Lung (tissue), 12 donors: Measurements from ENCODE around the gene ATP6V0B. TPM values are rescaled to one million over a fixed set of nuclear protein-coding genes. Genes with fewer than 3 reads are reported as not detected.
A peak's percentile ranks its signal among the peaks of the same experiment; 100 is the strongest.

Experiments
- ATAC-seq: fragments of 200-7000 bp; cut with Tn5 transposase; one replicate; pipeline ENCODE4 v1.9.1; 2020; ENCODE audit warnings: moderate number of reproducible peaks; ENCODE audit not compliant: insufficient read depth, low FRiP score
- DNase-seq, 3 donors: peaks; one replicate each; pipeline ENCODE4 v3.0.0-alpha.2; 2013 to 2017
- H3K27ac ChIP-seq, 2 donors: one replicate each; pipeline ENCODE4 v1.5.1; 2013; ENCODE audit warnings: mild to moderate bottlenecking in 2 of 2, moderate library complexity in 2 of 2, control low read depth in 1 of 2, inconsistent platforms in 1 of 2, low read depth in 1 of 2, low read length in 1 of 2
- H3K27me3 ChIP-seq, 3 donors: one replicate each; pipeline ENCODE4 v1.5.1; 2013; ENCODE audit warnings: low read length in 2 of 3; ENCODE audit not compliant: control insufficient read depth in 3 of 3, insufficient read depth in 3 of 3
- H3K36me3 ChIP-seq, 4 donors: one replicate each; pipeline ENCODE4 v1.5.1; 2013; ENCODE audit warnings: low read length in 4 of 4, mild to moderate bottlenecking in 1 of 4, moderate library complexity in 1 of 4; ENCODE audit not compliant: control insufficient read depth in 4 of 4, insufficient read depth in 4 of 4
- H3K4me1 ChIP-seq, 5 donors: one replicate each; pipeline ENCODE4 v1.5.1; 2013; ENCODE audit warnings: low read length in 5 of 5, mild to moderate bottlenecking in 2 of 5, moderate library complexity in 1 of 5; ENCODE audit not compliant: control insufficient read depth in 5 of 5, insufficient read depth in 5 of 5
- H3K4me3 ChIP-seq: one replicate; pipeline ENCODE4 v1.5.1; 2013; ENCODE audit warnings: mild to moderate bottlenecking, control low read depth, moderate library complexity
- H3K9ac ChIP-seq, 2 donors: one replicate each; pipeline ENCODE4 v1.5.1; 2013; ENCODE audit warnings: low read length in 2 of 2, control low read depth in 1 of 2; ENCODE audit not compliant: insufficient read depth in 1 of 2
- H3K9me3 ChIP-seq, 4 donors: one replicate each; pipeline ENCODE4 v1.5.1; 2013; ENCODE audit warnings: low read length in 3 of 4, mild to moderate bottlenecking in 1 of 4, moderate library complexity in 1 of 4; ENCODE audit not compliant: control insufficient read depth in 4 of 4, insufficient read depth in 3 of 4
- CTCF ChIP-seq: IDR thresholded peaks from 2 replicates; pipeline ENCODE4 v1.5.1; 2012; ENCODE audit warnings: mild to moderate bottlenecking; ENCODE audit errors: control extremely low read depth, extremely low read depth
- WGBS, 2 donors: extraction: QIAGEN DNeasy Blood & Tissue Kit; methylation state at CpG; one replicate each; pipeline ENCODE4 v1.1.7; 2013; 5-methylcytosine and 5-hydroxymethylcytosine counted together
- polyA plus RNA-seq, 2 donors: library from polyadenylated mRNA; stranded (reverse); fragments of 200-250 nt; gene quantifications; one replicate each; pipeline ENCODE4 v1.2.1, GENCODE V29; 2013
- total RNA-seq, 2 donors: library from RNA; depleted of rRNA in 1 of 2; stranded (reverse); fragments of >200 nt in 1 of 2; gene quantifications; one replicate each; pipeline ENCODE4 v1.2.1, GENCODE V29; 2014 to 2021
- donor health status: control.
- donor health status: control.
- donor health status: Bipolar disorder and iron deficiency.
- donor health status: healthy.
- donor health status: DM: yes; HTN: yes; CAD: no.

Gene ATP6V0B
- total and polyA plus RNA-seq, 4 donors = 71.2 to 484 (median 283) TPM

- H3K27me3 ChIP-seq = peaks cover 0 to 13% (median 8%) of the 10 kb centered on the region in 3 donors
- no peak overlapping the region for H3K4me3 ChIP-seq
- no peaks in the 10 kb centered on the region for H3K9me3 ChIP-seq
- H3K27ac ChIP-seq = no peak overlapping the region
- WGBS, 2 donors = 89 to 95% methylated on average over 10 of the region's 10 CpGs
- no peak for DNase-seq
- H3K4me1 ChIP-seq = peaks cover 0 to 11% (median 5%) of the 10 kb centered on the region in 5 donors
- TF ChIP-seq CTCF = no peak
- ATAC-seq = no peak
- H3K36me3 ChIP-seq = peaks cover 0 to 2% (median 0%) of the 10 kb centered on the region in 4 donors
- no peak overlapping the region for H3K9ac ChIP-seq
Observed at GRCh38 chr1:43938383-43938782, 36.4 kb upstream of the ATP6V0B start.

GRCh38 chr1:43938892-43939587 is 35.7 kb upstream of the ATP6V0B start:
- Histone ChIP-seq H3K4me3 (no peak overlapping the region), H3K9ac (no peak overlapping the region), H3K27me3 (peaks cover 0 to 11% (median 8%) of the 10 kb centered on the region in 3 donors), H3K9me3 (no peaks in the 10 kb centered on the region), H3K36me3 (peaks cover 0 to 2% (median 0%) of the 10 kb centered on the region in 4 donors), H3K4me1 (peaks cover 0 to 5% (median 1%) of the 10 kb centered on the region in 5 donors), H3K27ac (no peak overlapping the region)
- no peak for ATAC-seq
- 73 to 87% methylated on average over 3 of the region's 3 CpGs for WGBS, 2 donors
- no peak for TF ChIP-seq CTCF
- peak; percentile 46 to 71 (median 62) for DNase-seq

- Histone ChIP-seq H3K4me1 (peaks cover 3 to 10% (median 4%) of the 10 kb centered on the region in 5 donors), H3K27ac (no peak overlapping the region), H3K9ac (no peak overlapping the region), H3K4me3 (no peak overlapping the region), H3K9me3 (no peaks in the 10 kb centered on the region), H3K27me3 (peaks cover 0 to 2% (median 0%) of the 10 kb centered on the region in 3 donors), H3K36me3 (no peaks in the 10 kb centered on the region)
- TF ChIP-seq CTCF = no peak
- 79 to 90% methylated on average over 3 of the region's 3 CpGs for WGBS, 2 donors
- DNase-seq = no peak
- ATAC-seq = no peak
Observed at GRCh38 chr1:43942411-43942810, 32.3 kb upstream of the ATP6V0B start.
